Measurements from ENCODE around the gene DENR.

DENR gene

GRCh38 chr12:122820138-122820537 is 67.5 kb downstream of the DENR start:
- DNase-seq (ENCODE audit: low spot score), result no peak
